ENCODE data around the gene XYLT1. TPM values are rescaled to one million over a fixed set of nuclear protein-coding genes. Genes with fewer than 3 reads are reported as not detected.

XYLT1 gene
- total and polyA plus RNA-seq, 2 of the 4 experiments (the other 2 are of a cell fraction): 9.0 to 12.7 TPM

DNA sequence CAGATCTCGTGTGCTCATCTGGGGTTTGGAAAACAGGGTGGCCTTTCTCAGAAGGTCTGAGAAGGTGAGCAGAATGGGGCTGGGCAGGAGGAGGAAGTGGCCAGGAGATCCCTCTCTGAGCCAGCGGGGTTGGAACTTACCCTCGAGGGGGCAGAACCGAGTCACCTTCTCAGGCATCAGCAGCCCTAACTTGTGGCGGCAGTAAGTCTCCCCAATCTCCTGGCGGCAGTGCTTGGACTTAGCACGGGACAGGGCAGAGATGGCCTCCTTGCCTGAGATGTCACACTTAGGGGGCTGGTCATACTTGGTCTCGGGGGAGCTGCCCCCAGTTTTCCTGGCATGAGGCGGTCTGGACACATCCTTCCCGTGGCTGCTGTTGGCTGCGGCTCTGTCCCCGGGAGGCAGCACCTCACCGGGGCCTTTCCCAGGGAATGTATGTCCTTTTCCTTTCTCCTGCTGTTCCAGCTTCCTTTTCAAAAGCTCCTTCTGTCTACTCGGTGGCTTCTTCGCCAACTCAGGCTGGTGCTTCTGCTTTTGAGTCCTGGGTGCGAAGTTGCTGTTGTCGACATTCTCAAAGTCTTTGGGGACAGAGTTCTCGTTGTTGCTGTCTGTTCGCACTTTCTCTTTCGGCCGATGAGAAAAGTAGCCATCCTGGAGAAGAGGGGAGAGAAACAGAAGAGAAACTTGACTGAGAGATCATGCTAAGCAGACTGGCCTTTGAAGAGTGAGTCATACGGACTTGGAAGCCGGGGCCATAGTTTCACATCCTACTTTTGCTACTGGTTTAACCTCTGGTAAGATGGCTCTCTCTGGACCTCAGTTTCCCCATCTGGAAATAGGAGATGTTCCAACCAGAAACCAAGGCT, 211.7 kb downstream of the XYLT1 start:
- H3K18ac ChIP-seq (ENCODE audit: low read depth, low read length): no peak overlapping the region
- H2BK15ac ChIP-seq (ENCODE audit: low read depth, low read length): no peak overlapping the region
- DNase-seq: peak; percentile 6
- dilution Hi-C loops (cut with HindIII; ENCODE audit: low sequenced_read_pairs, unreplicated experiment): no loop called here
- no TSS peak for BruUV-seq (replicated peaks)
- H3K79me1 ChIP-seq (ENCODE audit: low read depth in 1 of 2, low read length in 2 of 2): peaks cover 3 to 4% of the 10 kb centered on the region in 2 experiments; a peak in 3 of 4 replicates
- no peak overlapping the region for H2AK9ac ChIP-seq (replicated peaks; ENCODE audit: low read depth, low read length, poor library complexity)
- no peak overlapping the region for H2BK5ac ChIP-seq (ENCODE audit: low read depth, low read length, poor library complexity, severe bottlenecking)
- no peak for ATAC-seq (ENCODE audit: low read depth)
- no peak overlapping the region for H4K5ac ChIP-seq (ENCODE audit: low read depth, low read length)
- H2AK5ac ChIP-seq (ENCODE audit: low read depth, low read length): no peak overlapping the region
- in situ Hi-C loops (cut with MboI; ENCODE audit: low sequenced_read_pairs): no loop called here
- no peak overlapping the region for H2BK120ac ChIP-seq (ENCODE audit: low read depth, low read length)
- no peak overlapping the region for H3K27ac ChIP-seq (ENCODE audit: insufficient read depth, low read length)
- H4K20me1 ChIP-seq (ENCODE audit: insufficient read depth, low read length): no peaks in the 10 kb centered on the region; the same call in 1 of the 2 replicates
- no peak overlapping the region for H2BK20ac ChIP-seq (ENCODE audit: low read depth, low read length)
- no peak overlapping the region for H3K4me3 ChIP-seq (ENCODE audit: insufficient read depth, low read depth, low read length)
- H3K56ac ChIP-seq (ENCODE audit: extremely low read depth, insufficient read depth, low read length): no peak overlapping the region
- no peaks in the 10 kb centered on the region for H3K4me1 ChIP-seq (ENCODE audit: control insufficient read depth, insufficient read depth, low read length)
- no peak overlapping the region for H3K4ac ChIP-seq (ENCODE audit: low read depth, low read length)
- H3K9me1 ChIP-seq (ENCODE audit: insufficient read depth, low read length): peaks cover 8% of the 10 kb centered on the region
- TF ChIP-seq FOS (IDR thresholded peaks at IDR 0.05; ENCODE audit: low read depth, low read length) (no peak), CEBPB (IDR thresholded peaks at IDR 0.05; ENCODE audit: low read depth, low read length) (no peak)
- 94% methylated on average over 6 of the region's 23 CpGs; no CpG with 5 or more reads in 1 of the 2 experiments for WGBS, 2 experiments (ENCODE audit: extremely low coverage in 2 of 2, insufficient read length in 1 of 2)
- no peaks in the 10 kb centered on the region for H3K36me3 ChIP-seq (ENCODE audit: control insufficient read depth, insufficient read depth, low read length)
- POLR2A ChIA-PET (ENCODE audit: unreplicated experiment): no interaction called here
- no peaks in the 10 kb centered on the region for H3K27me3 ChIP-seq (ENCODE audit: control insufficient read depth, insufficient read depth, low read length)
- H2AFZ ChIP-seq (replicated peaks; ENCODE audit: low read length, poor library complexity): peak overlapping the region; percentile 14
- H3K4me2 ChIP-seq (ENCODE audit: low read depth, low read length): no peak overlapping the region
- CTCF ChIA-PET: interaction anchor here (0.7 kb wide), 1 partner anchor 27 kb away, joined by 3 read pairs; no protein-coding TSS in a partner anchor
- no peaks in the 10 kb centered on the region for H3K9me3 ChIP-seq (ENCODE audit: control insufficient read depth, insufficient read depth, low read length)
- no peak overlapping the region for H4K8ac ChIP-seq (ENCODE audit: low read depth in 2 of 2, low read length in 2 of 2)
- no peak overlapping the region for H3K14ac ChIP-seq (replicated peaks; ENCODE audit: low read depth, low read length)
- H3K9ac ChIP-seq (ENCODE audit: low read depth, low read length): no peak overlapping the region
- no peak overlapping the region for H3K23ac ChIP-seq (ENCODE audit: low read depth, low read length)
- H4K91ac ChIP-seq (ENCODE audit: insufficient read depth, low read depth, low read length): no peak overlapping the region
- intact Hi-C loops (cut with micrococcal nuclease): no loop called here
